ENCODE measurements around the gene SRRM2. TPM values are rescaled to one million over a fixed set of nuclear protein-coding genes. Genes with fewer than 3 reads are reported as not detected.

SRRM2 gene
- total RNA-seq, 1 donor from 2014 or later: 251 TPM

- no peak for DNase-seq
- Histone ChIP-seq H3K4me3 (no peak overlapping the region), H3K4me1 (peaks cover 9% of the 10 kb centered on the region), H3K36me3 (peaks cover 36% of the 10 kb centered on the region), H3K27ac (replicated peaks) (no peak overlapping the region), H3K9me3 (replicated peaks) (no peaks in the 10 kb centered on the region), H3K27me3 (ENCODE audit: low read depth) (no peaks in the 10 kb centered on the region)
- no peak for TF ChIP-seq CTCF (IDR thresholded peaks at IDR 0.05; ENCODE audit: borderline replicate concordance)
- intact Hi-C loops (cut with micrococcal nuclease): no loop called here
Measured at GRCh38 chr16:2709588-2709984, 42.9 kb upstream of the SRRM2 start.

GRCh38 chr16:2710021-2710710 is 42.3 kb upstream of the SRRM2 start:
- DNase-seq: no peak
- Histone ChIP-seq H3K4me3 (no peak overlapping the region), H3K27me3 (ENCODE audit: low read depth) (no peaks in the 10 kb centered on the region), H3K27ac (replicated peaks) (no peak overlapping the region), H3K4me1 (peaks cover 4% of the 10 kb centered on the region), H3K9me3 (replicated peaks) (no peaks in the 10 kb centered on the region), H3K36me3 (peaks cover 30% of the 10 kb centered on the region)
- TF ChIP-seq CTCF (IDR thresholded peaks at IDR 0.05; ENCODE audit: borderline replicate concordance): no peak
- intact Hi-C loops (cut with micrococcal nuclease): no loop called here

GRCh38 chr16:2710711-2711231 is 41.7 kb upstream of the SRRM2 start:
- intact Hi-C loops (cut with micrococcal nuclease): no loop called here
- Histone ChIP-seq H3K4me3 (no peak overlapping the region), H3K36me3 (peaks cover 25% of the 10 kb centered on the region), H3K9me3 (replicated peaks) (no peaks in the 10 kb centered on the region), H3K27me3 (ENCODE audit: low read depth) (no peaks in the 10 kb centered on the region), H3K27ac (replicated peaks) (no peak overlapping the region), H3K4me1 (peaks cover 7% of the 10 kb centered on the region)
- no peak for DNase-seq
- TF ChIP-seq CTCF (IDR thresholded peaks at IDR 0.05; ENCODE audit: borderline replicate concordance): no peak

- Histone ChIP-seq H3K4me3 (no peak overlapping the region), H3K27ac (replicated peaks) (no peak overlapping the region), H3K27me3 (ENCODE audit: low read depth) (no peaks in the 10 kb centered on the region), H3K9me3 (replicated peaks) (no peaks in the 10 kb centered on the region), H3K4me1 (peaks cover 9% of the 10 kb centered on the region), H3K36me3 (peaks cover 25% of the 10 kb centered on the region)
- TF ChIP-seq CTCF (IDR thresholded peaks at IDR 0.05; ENCODE audit: borderline replicate concordance): no peak
- DNase-seq: no peak
- intact Hi-C loops (cut with micrococcal nuclease): no loop called here
Measured at GRCh38 chr16:2711370-2712062, 40.9 kb upstream of the SRRM2 start.

- Histone ChIP-seq H3K4me1 (peaks cover 9% of the 10 kb centered on the region), H3K36me3 (peaks cover 22% of the 10 kb centered on the region), H3K27me3 (ENCODE audit: low read depth) (no peaks in the 10 kb centered on the region), H3K4me3 (no peak overlapping the region), H3K9me3 (replicated peaks) (no peaks in the 10 kb centered on the region), H3K27ac (replicated peaks) (no peak overlapping the region)
- no peak for TF ChIP-seq CTCF (IDR thresholded peaks at IDR 0.05; ENCODE audit: borderline replicate concordance)
- intact Hi-C loops (cut with micrococcal nuclease): no loop called here
- no peak for DNase-seq
Measured at GRCh38 chr16:2712063-2712441, 40.4 kb upstream of the SRRM2 start.
